ENCODE data around the gene TSPY3.
"Not testable (repeated sequence)": the region's sequence is repeated elsewhere in the genome, so short reads cannot be mapped to it uniquely, and the experiment has no call there.

Gene TSPY3

GRCh38 chrY:9398121-9398520 lies at the start of gene TSPY3:
TSS of gene TSPY3 (plus strand) at chrY:9398421. CDS start at chrY:9398467, 46 bp downstream.
- DNase-seq = not testable (repeated sequence)

DNA sequence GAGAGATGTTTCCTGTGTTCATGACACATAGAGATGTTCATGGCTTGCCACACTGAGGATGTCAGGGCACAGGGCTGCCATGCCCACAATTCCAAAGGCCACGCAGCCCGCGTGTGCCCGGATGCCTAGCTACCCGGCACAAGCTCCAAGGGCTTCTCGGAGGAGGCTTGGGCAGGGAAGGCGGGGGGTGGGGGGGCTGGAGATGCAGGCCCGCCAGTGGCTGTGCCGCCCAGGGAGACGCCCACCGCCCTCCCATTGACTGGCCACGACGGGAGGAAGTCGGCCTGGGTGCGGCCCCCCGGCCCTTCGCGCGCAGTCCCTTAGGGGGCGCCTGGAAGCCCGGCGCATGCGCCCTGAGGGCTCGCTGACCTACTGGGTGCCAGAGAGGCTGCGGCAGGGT lies 40.7 kb upstream of the TSPY3 start, which contains the start of gene TSPY8:
Gene TSPY8, plus strand, starts transcription at position 301 of the 400 bp plus-strand sequence. Its CDS starts 46 bp downstream, at position 347.
- DNase-seq = not testable (repeated sequence)

- DNase-seq = not testable (repeated sequence)
Measured at GRCh38 chrY:9396527-9396926, 1.7 kb upstream of the TSPY3 start.

Data from MV-4-11 (cell line).